Measurements from ENCODE around the gene DCAF15.

DCAF15 gene

DNA sequence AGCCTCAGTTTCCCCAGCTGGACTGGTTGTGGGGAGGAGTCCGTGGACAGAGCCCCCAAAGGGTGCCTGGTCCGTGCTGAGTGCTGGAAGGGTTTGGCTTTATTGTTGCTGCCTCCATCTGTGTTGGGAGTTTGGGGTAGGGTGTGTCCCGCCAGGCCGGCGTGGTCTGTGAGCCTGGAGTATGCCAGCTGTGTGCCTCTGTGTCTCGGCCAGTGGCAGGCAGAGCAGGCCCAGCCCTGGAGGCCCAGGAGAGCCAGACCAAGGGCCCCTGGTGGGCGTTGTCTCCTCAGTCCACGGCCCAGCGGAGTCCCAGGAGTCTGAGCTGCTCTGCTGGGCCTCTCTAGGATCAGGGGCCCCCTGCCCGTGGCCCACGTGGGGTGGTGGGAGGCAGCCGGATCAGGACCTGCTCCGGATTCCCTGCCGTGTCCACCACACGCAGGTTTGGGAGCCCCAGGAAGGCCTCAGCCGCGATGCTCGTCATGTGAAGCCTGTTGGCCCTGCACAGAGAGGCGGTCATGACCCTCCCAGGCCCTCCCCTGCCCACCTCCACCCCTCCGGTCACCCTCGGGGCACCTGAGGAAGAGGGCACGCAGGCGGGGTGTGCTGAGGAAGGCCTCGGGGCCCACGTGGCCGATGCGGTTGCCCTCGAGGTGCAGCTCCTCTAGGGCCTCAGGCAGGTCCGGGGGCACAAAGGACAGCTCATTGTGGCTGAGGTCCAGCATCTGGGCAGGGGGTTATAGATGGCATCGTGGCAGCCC is 20.7 kb upstream of the DCAF15 start:
- no peak for DNase-seq (ENCODE audit: low read depth)

DNA sequence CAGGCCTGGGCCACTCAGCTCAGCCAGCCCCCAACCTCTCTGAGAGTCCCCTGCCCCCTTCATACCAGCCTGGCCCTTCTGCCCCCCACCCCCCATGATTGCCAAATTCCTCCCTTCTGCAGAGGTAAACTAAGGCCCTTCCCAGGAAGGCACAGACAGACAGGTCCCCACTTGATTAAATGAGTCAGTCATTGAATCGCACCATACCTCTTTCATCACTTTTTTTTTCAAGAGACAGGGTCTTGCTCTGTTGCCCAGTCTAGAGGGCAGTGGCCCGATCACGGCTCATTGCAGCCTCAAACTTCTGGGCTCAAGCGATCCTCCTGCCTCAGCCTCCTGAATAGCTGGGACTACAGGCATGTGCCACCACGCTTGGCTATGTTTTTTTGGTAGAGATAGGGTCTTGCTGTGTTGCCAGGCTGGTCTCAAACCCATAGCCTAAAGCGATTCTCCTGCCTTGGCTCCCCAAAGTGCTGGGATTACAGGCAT is 20.1 kb upstream of the DCAF15 start:
- no peak for DNase-seq (ENCODE audit: low read depth)

DNA sequence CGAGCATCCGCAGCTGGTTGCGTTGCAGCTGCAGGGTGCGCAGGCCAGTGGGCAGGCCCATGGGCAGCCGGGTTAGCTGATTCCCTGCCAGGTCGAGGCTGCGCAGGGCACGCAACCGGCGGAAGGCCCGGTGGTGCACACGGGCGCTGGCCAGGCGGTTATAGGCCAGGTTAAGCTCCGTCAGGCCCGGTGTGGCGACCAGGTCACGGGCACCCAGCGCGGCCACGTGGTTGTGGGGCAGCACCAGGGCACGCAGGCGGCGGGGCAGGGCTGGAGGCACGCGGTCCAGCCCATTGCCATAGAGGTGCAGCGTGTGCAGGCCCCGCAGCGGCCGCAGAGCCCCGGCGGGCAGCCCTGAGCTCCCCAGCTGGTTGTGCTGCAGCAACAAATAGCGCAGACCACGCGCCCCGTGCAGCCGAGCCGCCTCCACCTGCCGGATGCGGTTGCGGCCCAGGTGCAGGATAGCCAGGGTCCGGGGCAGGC is 19.4 kb upstream of the DCAF15 start:
- no peak for DNase-seq (ENCODE audit: low read depth)

DNA sequence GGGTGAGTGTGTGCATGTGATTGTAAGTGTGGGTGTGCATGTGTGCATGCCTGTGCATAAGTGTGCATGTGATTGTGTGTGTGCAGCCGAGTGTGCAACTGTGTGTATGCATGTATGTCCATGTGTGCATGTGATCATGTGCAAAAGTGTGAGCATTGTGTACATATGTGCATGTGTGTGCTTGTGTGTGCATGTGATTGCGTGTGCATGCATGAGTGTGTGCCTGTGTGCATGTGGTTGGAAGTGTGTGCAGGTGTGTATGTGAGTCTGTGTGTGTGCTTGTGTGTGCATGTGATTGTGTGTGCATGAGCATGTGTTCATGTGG is 17.6 kb upstream of the DCAF15 start:
- no peak for DNase-seq (ENCODE audit: low read depth)

DNA sequence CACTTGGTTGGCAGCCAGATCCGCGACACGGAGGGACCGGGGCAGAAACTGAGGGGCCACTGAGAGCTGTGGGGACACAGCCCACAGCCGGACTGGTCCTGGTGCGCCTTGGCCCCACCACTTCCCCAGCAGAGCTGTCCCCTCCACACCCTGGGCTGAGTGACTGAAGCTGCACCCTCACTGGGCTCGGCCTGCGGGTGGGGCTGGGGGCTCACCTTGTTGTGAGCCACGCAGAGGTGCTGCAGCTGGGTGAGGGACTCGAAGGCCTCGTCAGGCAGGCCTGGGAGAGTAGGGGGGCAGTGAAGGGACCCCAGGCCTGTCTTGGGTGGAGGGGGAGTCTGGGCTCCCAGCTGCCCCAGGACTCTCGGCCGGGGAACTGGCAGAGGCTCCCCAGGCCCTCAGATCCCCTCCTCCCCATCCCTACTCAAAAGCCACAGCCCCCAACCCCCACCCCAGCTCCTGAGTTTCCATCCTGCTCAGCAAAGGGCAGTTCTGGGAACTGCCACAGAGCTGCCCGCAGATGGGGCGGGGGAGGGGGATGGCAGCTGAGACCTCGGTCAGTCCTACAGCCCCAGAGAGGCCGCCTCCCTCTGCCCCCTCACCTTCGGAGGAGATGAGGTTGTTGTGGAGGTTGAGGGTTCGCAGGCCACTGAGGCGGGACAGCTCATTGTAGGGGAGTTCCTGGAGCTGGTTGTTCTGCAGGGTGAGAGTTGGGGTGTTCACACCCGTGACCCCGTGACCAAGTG is 16.4 kb upstream of the DCAF15 start:
- no peak for DNase-seq (ENCODE audit: low read depth)

DNA sequence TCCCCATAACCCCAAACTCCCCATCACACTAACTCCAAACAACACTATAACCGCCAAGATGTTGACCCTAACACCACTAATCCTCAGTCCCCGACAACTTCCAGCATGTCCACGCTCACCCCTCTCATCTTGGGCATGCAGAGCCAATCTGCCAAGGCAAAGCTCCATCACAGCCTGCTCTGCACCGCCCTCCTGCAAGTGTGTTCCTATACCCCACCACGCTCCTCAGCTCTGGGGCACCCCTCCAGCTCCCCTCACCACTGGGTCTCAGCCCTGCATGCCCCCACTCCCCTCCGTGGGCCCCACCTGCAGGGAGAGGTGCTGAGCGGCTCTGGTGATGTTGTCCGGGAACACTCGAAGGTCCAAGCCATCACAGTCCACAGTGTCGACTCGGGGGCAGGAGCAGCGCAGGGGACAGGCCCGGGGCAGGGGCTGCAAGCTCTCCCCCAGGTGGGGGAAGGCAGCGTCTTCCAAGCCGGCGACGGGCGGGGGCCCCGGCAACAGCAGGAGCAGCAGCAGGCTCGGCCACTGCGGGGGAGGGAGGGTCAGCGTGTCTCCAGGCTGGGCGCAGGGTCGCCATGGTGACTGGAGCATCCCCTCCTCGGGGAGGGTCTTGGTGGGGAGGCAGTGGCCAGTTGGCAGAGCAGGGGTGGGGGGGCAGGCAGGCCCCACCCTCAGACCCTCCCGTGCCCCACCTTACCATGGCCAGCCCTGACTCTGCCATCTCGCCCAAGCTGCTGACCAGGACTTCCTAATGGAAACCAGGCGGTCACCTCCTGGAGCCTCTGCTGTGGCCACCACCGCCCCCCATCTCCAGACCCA is 14.6 kb upstream of the DCAF15 start:
- peak; percentile 21 for DNase-seq (ENCODE audit: low read depth)

DNA sequence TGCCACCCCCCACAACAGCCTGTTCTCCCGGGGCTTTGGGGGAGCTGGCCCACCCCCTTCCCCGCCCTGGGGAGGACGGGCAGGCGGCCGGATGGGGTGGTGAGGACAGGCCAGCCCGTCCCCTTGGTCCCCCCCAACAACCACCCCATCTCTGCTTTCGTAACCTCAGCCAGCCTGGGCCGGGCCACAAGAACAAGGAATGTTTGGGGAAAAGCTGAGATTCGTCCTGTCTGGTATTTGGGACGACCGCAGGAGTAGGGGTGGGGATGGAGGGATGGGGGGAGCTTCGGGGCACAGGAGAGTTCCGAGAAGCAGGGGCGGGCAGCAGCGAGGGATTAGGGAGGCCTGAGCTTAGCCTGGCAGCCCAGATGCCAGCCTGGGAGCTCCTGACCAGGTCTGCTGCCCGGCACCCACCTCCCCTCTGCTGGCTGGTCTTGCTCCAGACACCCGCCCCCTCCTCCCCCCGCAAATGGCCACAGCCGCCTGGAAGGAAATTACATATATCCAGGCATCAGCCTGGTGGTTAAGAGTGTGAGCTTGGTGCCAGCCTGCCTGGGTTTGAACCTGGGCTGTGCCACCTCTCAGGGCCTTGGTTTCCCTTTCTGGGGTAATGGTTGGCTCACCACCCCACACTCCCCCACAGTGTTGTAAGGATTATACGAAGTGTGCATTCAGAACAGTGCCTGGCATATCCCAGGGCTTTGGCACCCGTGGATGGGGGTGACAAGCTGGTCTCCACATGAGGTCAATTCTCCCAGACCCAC is 13.8 kb upstream of the DCAF15 start, which contains the start of gene PODNL1:
TSS of gene PODNL1 (minus strand) at position 117 of the 764 bp plus-strand sequence. CDS start 236 bp downstream, outside the sequence.
- peak; percentile 89 for DNase-seq (ENCODE audit: low read depth)

DNA sequence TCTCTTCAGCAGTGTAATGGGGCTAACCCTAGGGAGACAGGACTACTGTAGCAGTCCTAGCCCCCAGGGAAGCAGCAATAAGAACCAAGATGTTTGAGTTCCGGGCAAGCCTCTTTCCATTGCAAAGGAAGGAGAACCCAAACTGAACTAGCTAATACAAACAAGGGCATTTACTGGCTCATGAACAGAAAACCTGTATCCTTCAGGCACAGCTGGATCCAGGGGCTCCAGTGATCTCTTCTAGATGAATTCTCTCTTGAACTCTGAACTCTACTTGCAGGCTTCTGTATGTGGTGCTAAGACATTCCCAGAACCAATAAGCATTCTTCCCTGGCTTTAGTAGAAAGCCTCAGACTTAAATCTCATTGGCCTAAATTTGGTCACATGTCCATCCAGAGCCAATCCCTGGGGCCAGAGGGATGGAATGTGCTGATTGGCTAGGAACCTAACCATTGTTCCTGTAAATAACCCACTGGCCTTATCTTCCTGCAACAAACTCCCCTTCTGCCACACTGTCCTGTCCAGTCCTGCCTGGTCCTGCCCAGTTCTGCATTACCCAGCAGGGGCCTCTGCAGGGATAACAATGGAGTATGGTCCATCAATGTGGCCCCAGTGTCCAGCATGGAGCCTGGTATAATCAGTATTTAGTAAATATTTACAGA is 10.2 kb upstream of the DCAF15 start:
- peak; percentile 20 for DNase-seq (ENCODE audit: low read depth)

DNA sequence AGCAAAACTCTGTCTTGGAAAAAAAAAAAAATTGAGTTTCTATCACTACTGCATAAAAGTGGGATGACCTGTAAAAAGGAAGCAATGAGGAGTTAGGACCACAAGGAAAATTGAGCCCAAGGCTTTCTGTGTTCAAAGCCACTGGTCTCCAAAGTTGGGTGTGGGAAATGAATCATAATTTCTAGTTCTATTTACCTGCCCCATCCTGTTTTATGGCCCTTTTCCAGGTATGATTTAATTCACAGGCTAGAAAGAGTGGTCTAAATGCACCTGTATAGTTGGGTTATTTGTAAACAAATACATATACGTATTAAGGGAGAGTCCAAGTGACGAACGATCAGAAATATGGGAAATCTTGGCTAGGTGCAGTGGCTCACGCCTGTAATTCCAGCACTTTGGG is 5.9 kb upstream of the DCAF15 start:
- DNase-seq (ENCODE audit: low read depth), result no peak

DNA sequence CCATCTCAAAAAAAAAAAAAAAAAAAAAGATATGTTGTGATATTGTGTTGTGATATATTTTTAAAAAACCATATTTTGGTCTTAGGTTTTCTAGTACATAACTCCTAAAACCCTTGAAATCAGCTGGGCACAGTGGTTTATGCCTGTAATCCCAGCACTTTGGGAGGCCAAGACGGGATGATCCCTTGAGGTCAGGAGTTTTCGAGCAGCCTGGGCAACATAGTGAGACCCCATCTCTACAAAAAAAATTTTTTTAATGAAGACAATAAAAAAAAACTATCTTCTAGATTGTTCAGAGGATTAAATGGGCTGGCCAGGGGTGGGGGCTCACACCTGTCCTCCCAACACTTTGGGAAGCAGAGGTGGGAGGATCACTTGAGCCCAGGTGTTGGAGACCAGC is 1.3 kb upstream of the DCAF15 start:
- DNase-seq (ENCODE audit: low read depth), result no peak

DNA sequence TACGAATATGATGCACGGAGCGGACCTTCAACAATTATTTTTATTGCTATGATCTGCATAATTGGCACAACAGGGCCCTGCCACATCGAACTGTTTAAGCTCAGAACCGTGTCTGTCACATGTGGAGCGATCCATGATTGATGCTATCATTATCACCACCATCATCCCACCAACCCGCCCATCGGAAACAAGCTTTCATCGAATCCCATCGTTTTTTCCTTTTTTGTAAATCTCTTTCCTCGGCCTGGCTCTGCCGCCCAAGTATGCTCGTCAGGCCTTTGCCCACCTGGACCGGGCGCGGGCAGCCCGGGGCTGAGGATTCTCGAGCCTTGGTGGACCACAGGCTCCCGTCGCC is 533 bp upstream of the DCAF15 start:
- DNase-seq (ENCODE audit: low read depth), result no peak

DNA sequence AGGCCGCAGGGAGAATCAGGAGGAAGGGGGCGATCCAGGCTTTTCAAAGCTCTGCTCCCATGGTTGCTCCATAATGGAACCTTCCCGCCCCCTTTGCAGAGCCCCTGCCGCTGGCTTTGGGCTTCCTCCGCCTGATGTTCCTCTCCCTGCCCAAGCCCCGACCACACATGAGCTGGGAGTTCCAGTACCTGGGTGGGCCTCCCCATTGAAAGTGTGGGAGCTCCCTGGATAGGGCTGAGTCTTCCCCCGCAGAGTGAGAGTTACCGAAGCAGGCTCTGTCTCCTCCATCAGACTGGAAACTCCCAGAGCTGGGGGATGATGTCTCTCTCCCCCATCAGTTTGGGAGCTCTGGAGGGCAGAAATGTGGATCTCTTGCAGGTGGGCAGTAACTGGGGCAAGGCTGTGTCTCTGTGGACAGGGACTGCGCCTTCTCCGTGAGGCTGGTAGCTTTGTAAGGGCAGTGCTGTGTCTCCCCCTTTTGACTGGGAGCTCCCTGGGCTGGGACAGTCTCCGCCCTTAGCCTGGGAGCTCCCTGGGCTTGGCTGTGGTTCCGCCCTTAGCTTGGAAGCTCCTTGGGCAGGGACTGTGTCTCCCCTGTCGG is 722 bp downstream of the DCAF15 start:
- DNase-seq (ENCODE audit: low read depth), result peak; percentile 80

DNA sequence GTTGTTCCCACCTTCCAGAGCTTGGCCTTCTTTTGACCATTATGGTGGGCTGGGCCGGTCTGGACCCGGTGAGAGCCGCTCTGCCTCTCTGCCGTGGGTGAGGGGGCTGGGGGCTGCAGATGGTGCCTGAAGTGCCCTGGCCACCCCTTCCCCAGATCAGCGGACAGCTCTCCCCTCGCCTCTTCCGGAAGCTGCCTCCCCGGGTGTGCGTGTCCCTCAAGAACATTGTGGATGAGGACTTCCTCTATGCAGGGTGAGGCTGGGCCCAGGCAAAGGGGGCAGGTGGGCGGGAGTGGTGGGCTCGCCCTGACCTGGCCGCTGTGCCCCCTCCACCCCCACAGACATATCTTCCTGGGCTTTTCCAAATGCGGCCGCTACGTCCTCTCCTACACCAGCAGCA is 1.9 kb downstream of the DCAF15 start:
- no peak for DNase-seq (ENCODE audit: low read depth)

DNA sequence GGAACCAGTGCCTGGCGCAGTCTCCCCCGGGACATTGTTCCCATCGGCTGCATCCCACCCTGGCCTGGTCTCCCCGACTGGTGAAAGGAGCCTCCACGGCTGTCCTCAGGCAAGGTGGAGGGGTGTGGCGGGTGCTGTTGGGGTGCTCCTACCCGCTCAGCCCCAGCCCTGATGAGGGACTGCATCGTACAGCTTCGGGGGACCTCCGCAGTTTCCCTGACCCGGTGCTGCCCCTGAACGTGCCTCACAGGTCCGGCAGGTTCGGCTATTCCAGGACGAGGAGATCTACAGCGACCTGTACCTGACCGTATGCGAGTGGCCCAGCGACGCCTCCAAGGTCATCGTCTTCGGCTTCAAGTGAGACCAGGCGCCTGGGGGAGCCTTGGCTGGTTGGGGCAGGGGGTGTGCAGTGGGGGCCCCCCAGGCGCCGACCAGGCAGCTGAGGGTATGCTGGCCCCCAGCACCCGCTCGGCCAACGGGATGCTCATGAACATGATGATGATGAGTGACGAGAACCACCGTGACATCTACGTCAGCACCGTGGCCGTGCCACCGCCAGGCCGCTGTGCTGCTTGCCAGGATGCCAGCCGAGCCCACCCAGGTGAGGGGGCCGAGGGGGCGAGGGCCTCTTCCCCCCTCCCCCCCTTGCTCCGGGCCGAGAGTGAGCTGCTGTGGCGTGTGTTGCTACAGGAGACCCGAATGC is 3.5 kb downstream of the DCAF15 start:
- DNase-seq (ENCODE audit: low read depth), result no peak

DNA sequence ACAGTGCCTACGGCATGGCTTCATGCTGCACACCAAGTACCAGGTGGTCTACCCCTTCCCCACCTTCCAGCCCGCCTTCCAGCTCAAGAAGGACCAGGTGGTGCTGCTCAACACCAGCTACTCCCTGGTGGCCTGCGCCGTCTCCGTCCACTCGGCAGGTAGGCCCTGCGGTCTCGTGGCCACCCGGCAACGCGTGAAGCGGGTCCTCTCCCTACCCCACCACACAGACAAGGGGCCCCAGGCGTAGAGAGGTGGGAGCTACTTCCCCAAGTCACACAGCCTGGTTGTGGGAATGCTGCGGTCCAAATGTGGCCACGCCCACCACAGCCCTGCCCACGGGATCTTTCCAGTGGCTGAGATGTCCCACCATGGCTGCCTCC is 4.0 kb downstream of the DCAF15 start:
- no peak for DNase-seq (ENCODE audit: low read depth)

DNA sequence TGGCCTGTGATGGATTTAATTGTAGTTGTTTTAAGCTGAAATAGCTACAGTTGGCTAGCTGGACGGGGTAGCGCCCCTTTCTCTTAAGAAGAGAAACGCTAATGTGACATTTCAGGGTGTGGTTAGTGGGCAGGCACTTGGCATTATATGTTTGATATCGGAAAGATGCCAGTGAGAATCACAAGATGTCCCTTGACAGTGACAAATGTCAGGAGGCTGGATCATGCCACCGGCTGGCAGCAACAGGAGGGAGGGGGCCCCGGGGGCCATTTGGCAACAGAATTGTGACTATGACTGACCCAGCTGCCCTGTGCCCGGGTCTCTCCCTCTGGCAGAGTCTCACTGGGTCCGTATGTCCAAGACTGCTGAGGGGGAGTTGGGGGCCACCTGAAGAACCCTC is 4.7 kb downstream of the DCAF15 start:
- DNase-seq (ENCODE audit: low read depth), result no peak

DNA sequence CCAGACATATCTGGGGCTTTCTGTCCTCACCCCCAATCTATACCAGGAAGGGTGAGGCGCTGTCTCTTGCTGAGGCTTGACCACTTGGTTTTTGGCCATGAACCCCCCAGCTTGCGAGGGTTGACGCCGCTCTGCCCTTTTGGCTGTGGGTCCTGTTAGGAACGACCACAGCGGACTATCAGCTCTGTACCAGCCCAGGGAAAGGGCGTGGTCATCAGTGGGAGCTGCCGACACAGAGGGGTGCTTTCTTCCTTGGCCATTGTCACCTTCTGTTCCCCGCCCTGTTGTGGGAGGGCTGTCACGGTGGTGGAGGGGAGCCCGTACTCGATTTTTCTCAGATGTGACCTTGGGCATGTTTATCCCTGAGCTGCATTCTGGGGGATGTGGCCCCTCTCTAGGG is 5.7 kb downstream of the DCAF15 start:
- DNase-seq (ENCODE audit: low read depth), result no peak

DNA sequence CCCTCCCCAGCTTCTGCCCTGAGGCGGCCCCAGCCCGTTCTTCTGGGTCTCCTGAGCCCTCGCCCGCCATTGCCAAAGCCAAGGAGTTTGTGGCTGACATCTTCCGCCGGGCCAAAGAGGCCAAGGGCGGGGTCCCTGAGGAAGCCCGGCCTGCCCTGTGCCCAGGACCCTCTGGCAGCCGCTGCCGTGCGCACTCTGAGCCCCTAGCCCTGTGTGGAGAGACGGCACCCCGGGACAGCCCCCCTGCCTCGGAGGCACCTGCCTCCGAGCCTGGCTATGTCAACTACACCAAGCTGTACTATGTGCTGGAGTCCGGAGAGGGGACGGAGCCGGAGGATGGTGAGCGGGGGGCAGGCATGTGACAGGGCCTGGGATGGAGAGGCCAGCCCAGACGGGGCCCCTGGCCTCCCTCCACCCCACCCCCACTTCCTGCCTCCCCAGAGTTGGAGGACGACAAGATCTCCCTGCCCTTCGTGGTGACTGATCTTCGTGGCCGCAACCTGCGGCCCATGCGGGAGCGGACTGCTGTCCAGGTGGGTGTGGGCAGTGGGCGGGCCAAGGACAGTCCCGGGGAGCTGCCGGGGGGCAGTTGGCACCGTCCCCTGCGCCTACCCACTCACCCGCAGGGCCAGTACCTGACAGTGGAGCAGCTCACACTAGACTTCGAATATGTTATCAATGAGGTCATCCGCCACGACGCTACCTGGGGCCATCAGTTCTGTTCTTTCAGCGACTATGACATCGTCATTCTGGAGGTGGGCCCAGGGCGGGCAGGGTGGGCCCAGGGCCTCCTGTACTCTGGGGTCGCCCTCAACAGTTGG is 7.0 kb downstream of the DCAF15 start:
- no peak for DNase-seq (ENCODE audit: low read depth)

All from EH (cell line).